ENCODE measurements around the gene TMEM238. TPM values are rescaled to one million over a fixed set of nuclear protein-coding genes. Genes with fewer than 3 reads are reported as not detected.

The TMEM238 gene
- total RNA-seq, 1 donor from 2014 or later: 3.4 TPM

DNA sequence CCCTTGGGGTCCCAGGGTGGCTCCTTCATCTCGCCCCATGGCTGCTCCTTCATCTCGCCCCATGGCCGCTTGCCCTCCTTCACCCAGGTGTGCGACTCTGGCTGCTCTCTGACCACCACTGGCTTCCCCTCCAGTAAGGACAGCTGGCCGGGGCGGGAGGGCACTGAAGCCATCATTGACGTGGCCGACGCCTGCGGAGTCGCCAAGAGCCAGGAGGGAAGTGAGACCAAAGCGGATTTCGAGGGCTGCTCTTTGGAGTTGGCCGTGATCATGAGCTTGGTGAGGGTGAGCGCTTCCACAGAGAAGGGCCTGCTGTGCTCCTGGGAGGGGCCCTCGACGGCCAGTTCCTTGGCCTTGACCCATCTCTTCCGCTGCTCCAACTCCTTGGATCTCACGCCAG is 25.6 kb downstream of the TMEM238 start:
- no peak for DNase-seq (ENCODE audit: low read depth)

DNA sequence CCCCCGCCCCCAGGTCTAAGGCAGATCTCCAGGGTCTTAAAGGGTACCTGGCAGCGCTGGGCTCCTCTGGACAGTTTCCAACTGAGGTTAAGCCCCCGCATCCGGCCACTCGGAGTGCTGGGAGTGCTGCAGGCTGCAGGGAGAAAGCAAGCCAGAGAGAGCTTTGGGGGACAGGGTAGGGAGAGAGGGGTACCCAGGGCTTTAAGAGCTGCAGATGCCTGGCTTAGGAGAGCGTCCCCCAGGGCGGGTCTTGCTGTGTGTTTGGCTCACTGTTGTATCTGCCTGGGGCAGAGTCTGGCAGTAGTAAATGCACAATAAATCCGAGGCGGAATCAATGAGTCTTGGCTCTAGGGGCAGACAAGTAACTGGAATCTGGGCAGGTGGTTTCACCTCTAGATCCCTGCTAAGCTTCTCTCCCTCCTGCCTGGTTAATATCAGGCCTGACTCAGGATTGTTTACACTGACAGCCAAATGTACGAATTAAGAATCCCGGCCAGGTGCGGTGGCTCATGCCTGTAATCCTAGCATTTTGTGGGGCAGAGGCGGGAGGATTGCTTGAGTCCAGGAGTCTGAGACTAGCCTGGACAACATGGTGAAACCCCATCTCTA is 28.8 kb downstream of the TMEM238 start:
- DNase-seq (ENCODE audit: low read depth): no peak

DNA sequence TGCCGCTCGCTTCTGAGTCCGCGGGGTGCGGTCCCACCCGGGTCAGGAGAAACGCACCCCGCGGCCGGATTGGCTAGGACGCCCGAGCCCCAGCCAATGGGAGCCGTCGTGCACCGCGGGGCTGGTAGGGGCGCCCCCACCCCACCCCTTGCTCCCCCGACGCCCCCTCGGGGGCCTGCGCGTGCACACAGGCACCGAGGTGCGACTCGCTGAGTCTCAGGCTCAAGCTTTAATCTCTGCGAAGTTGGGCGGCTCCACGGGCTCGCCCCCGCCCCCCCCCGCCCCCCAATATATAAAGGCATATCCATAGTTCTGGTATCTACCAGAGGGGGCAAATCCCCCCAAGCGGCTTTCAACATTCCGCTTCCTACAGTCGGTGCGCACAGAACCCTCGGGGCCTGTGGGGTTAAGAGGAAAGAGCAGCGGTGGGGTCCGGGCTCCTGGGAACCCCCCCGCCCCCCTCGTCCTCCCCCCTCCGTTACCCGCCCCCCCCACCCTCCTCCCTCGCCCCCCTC is 29.3 kb downstream of the TMEM238 start, which contains the start of gene COX6B2:
Gene COX6B2, minus strand, starts transcription at position 22 of the 515 bp plus-strand sequence. CDS start 198 bp downstream, outside the sequence.
- DNase-seq (ENCODE audit: low read depth): no peak

DNA sequence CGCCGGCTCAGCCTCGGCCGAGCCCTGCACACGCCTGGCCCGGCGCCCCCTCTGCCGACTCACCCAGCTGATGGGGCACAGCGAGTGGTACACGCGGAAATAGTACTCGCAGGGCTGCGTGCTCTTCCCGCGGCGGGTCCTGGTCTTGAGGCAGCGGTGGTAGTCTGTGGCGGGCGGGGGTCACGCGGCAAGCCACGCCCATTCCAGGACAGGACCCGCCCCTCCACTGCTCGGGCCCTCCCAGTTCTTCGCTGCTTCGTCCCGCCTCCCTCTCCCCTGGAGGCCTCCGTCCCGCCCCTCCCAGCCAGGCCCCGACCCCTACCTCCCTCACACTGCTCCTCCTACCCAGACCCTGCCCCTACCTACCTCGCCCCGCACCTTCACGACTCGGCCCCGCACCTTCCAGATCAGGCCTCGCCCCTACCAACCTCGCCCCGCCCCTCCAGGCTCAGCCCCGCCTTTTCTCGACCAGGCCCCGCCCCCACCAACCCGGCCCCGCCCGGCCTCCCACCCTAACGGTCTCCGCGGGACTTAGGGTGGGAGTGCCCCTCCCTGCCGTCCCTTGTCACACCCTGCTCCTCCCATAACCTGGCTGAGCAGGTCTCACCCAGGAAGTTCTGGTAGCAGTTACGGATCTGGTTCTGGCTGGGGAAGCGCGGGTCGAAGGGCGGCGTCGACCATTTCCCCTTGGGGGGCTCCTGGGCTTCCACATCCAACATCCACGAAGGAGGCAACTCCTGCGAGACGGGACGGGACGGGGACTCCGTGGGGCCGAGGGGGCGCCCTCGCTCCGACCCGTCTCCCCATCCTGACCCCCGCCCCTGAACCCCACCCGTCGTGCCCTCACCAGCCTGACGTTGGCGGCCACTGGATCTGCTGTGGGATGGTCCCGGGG is 30.0 kb downstream of the TMEM238 start:
- DNase-seq (ENCODE audit: low read depth): no peak

DNA sequence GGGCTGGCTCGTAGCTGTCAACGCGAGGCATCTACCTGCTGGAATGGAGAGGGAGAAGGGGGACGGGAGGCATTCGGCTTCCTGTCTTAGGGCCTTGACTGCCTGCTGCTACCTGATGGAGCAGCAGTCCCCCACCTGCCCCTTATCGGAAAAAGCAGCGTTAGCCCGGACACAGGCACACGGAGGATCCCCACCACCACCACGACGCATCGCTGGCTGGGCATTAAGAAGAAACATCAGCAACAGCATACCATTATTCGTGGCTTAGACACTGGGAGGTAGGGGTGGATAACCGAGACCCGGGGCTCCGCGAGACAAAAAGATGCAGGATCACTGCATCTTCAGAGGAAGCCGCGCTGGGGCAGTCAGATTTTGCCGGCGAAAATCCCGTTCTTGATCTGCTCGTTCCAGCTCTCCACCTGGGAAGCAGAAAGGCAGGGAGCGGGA is 30.7 kb downstream of the TMEM238 start:
- no peak for DNase-seq (ENCODE audit: low read depth)

DNA sequence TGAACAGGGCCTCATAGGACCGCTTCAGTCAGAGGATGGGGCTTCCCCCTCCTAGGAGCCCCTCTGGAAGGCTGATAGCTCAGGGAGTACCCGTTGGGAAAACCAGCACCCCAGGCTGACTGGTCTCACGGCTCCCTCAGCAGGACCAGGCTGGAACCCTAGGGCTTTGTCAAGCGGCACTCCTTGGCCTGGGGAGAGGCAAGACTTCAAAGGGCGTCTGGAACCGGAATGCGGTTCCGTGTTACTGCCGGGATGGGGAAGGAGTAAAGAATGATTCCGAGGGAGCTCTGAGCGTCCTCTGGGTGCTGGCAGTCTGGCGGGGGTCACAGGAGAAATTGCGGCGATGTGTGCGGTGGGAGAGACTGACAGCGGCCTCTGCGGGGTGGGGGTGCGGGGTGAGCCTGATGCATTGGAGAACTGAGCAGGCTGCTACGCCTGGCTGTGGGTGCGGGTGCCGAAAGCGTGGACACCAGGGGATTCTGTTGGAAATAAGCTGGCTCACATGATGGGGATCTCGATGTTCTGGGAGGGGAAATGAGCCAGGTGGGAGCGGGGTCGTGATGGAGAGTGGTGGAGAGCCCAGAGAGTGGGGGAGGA is 31.4 kb downstream of the TMEM238 start:
- DNase-seq (ENCODE audit: low read depth): no peak

DNA sequence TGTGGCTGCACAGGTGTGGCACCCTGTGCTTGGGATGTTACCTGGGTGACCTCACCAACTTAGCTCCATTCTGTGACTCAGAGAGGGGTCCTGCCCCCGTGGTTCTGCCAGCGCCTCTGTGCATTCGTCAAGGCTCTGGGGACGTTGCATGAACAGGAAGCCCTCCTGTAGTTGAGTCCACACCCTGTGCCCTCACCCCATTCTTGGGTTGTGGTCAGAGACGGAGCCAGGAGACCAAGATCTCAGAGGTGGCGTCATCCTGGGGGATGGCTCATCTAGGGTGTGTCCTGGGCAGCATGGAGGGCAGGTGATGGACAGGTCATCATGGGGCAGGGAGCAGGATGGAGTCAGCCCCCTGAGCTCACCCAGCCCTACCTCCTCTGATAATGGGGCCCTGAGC is 32.1 kb downstream of the TMEM238 start:
- no peak for DNase-seq (ENCODE audit: low read depth)

DNA sequence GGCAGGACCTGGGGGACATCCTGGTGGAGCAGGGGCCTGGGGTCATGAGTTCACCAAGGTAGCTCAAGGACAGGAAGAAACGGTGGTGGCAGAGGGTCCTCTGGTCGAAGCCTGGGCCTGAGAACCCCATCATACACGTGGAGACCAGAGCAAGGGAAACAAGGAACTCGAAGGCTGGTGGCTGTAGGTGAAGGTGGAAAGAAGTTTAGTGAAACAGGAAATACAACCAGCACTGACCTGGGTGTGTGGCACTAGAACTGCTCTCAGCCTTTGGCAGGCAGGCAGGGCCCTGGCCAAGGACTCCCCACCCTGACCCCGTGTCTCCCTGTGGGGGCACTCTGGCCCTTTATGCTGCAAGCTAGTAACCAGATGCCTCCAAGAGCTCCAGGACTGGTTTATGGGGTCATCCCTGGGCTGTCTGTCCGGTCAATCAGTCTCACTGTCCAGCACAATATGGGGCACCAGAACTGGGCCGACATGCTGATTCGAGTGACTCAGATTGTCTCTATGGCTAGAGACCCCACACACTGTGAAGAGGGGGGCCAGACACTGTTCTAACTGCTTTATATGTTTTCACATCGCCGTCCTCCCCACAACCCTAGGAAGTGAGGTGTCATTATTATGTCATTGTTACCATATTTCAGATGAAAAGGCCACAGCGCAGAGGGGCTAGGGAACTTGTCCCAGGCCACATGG is 33.3 kb downstream of the TMEM238 start:
- no peak for DNase-seq (ENCODE audit: low read depth)

DNA sequence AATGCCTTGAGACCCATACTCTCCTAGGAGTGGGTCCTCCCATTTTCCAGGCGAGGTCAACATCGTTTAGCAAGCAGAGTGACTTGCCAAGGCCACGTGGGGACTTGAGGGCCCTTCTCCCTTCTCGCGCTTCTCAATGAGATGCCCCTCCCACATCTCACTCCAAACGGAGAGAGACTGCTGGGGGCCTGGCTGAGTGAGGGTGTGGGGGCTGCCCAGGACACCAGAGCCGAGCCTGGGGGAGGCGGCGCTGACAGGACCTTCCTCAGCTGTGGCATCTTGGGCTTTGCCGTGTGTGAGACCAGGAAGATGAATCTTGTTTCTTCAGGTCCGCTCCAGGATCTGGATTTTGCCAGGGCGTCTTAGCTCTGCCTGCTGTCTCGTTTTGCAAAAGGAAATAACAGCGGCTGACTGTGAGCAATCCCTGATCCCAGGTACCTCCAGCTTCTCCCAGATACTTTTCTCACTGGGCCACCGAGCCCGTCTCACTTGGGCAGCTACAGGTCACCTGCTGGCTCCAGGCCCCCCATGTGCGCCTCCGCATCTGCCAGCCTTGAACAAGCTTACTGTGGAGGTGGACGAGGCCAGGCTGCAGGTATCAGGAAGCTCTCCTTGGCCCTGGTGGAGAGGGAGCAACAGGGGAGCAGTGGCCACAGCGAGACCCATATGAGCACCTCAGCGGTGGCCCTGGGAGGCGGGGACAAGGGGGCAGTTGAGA is 35.6 kb downstream of the TMEM238 start:
- no peak for DNase-seq (ENCODE audit: low read depth)

DNA sequence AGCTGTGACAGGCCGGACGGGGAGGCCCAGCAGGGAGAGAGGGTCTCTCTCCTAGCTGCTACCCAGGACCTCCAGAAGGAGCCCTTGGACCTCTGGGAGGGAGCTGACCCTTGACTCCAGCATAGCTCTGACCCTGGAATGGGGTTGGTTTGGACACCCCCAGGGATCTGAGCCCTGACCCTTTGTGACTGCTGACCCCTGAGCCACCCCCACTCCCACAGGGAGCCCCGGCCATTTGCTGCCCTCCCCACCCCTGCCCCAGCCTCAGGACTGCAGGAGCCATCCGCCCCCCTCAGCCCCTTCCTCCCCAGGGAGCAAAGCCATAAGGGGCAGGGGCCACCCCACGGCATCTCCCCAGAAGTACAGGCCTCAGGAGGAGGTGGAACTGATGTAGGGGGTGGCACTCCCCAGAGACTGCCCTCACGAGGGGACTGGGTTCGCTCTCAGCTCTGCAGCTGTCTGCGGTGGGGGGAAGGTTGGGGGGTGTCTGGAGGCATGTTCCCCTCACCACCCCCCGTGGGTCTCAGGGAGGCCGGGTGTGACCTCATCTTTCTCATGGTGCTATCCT is 36.6 kb downstream of the TMEM238 start:
- no peak for DNase-seq (ENCODE audit: low read depth)

DNA sequence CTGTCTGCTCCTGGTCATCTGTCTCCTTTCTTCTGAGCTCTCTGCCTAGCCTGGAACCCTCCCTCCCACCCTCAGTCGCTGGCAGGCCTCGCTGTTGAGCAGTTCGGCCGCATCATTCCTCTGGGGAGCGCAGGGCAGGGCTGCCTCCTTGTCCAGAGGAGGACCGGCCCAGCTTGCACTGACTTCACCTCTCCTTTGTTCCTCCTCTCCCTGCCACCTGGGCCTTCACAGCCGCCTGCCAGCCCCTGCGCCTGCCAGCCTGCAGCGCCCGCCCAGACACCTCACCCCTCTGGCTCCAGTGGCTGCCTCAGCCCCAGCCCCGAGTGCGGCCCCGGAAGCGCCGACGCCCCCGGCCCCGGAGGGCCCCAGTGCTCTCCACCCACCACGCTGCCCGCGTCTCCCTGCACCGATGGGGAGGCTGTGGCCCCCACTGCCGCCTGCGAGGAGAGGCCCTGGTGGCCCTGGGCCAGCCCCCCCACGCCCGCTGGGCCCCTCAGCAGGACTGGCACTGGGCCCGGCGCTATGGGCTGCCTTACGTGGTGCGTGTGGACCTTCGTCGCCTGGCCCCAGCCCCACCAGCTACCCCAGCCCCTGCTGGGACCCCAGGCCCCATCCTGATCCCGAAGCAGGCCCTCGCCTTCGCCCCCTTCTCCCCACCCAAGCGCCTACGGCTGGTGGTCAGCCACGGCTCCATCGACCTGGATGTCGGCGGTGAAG is 37.2 kb downstream of the TMEM238 start:
- no peak for DNase-seq (ENCODE audit: low read depth)

DNA sequence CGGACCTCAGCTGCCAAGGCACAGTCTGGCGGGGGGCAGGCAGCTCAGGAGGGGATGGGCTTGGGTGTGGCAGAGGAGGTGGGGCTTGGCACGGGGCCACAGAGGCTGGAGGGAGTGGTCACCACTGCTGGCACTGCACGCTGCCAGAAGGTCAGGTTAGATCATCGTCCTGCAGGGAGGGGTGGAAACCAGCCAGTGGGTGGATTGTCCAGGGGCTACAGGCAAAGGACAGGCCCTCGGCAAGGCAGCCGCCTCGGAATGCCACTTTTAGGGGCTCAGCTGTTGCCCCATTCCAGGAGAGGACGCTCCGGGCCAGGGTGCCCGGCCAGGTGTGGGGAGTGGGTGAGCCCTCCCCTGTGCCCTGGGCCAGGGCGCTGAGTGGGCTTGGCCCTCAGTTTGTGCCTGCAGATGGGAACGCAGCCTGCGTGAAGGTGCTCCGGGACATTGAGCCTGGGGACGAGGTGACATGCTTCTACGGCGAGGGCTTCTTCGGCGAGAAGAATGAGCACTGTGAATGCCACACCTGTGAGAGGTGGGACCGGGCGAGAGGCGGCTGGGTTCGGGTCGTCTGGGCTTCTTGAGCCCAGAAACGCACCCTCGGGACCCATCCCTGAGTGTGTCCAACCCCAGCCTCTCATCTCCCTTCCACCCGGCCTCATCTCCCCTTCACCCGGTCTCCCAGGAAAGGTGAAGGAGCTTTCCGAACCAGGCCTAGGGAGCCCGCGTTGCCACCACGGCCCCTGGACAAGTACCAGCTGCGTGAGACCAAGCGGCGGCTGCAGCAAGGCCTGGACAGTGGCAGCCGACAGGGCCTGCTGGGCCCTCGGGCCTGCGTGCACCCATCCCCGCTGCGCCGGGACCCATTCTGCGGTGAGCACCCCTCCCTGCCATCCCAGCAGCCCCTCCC is 38.0 kb downstream of the TMEM238 start:
- DNase-seq (ENCODE audit: low read depth): no peak

DNA sequence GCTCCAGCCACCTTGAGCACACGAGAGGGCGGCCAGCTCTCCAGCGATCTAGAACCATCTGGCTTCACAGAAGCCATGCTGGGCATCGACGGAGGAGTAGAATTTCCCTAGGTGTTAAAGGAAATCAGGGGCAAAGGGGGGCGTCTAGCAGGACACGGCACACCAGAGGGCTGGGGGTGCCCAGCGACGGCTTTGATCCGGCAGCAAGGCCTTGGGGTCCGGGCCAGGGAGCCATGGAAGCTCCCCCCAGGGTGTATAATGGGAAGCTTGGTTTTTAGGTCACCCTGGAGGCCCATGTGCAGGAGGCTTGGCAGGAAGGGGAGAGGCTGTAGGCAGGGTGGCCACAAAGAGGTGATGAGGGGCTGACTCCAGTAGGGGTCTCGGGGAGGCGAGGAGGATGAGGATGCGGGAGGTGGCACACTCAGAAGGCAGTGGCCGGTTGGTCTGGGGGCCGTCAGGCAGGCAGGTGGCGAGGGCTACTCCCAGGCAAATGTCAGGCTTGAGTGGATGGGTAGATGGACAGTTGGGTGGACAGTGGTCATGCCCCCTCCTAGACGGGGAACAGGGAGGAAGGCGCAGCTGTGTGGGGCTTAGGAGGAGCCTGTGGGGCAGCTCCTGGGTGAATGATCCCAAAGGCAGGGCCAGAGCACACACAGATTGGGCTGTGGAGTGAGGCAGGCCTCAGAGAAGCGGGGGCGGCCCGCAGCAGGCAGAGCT is 38.8 kb downstream of the TMEM238 start:
- DNase-seq (ENCODE audit: low read depth): no peak

DNA sequence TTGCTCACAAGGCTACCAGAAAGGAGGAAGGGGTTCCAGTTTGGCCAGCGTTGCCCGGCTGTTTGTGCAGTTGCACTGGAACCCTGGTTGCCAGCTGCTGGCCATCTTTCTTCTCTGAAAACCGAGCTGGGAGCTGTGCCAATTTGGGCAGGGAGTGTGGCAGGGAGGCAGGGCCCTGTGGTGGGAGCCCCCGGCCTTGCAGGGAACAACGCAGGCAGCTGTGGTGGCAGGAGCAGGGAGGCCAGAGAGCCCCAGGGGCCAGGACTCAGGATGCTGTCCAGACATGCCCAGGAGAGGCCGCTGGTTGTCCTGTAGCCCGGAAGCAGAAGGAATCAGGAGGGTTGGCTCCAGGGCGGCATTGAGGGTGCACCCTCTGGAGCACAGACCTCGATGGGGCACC is 39.6 kb downstream of the TMEM238 start:
- DNase-seq (ENCODE audit: low read depth): no peak

DNA sequence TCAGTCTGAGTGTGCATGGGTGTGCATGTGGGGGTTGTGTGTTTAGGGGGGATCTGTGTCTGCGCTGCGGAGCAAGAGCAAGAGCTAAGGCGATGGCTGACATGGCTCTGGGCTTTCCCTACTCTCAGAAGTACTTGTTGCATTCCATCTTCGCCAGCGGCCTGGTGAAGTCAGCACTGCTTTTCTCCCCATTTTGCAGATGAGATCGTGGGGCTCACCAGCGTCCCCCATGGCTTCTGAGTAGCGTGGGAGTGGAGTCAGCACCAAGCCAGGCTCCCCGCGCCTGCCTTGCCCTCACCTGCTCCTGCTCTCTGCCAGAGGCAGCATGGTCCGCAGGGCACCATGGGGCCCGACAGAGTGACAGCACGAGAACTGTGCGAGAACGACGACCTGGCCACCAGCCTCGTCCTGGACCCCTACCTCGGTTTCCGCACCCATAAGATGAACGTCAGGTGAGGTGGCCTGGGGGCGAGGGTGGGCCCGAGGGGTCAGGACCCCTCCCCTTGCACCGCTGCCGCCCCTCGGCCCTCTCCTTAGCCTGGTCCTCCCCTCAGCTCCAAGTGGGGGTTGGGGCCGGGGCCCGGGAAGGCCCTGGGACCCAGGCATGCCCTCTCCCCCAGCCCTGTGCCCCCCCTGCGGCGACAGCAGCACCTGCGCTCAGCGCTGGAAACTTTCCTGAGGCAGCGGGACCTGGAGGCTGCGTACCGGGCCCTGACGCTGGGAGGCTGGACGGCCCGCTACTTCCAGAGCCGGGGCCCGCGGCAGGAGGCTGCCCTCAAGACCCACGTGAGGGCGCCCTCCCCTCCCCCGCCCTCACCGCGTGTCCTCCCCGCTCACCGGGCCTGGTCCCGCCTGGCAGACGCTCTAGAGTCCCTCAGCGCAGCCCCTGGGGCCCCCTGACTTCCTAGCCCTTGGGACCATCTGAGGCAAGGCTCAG is 42.2 kb downstream of the TMEM238 start:
- DNase-seq (ENCODE audit: low read depth): no peak

DNA sequence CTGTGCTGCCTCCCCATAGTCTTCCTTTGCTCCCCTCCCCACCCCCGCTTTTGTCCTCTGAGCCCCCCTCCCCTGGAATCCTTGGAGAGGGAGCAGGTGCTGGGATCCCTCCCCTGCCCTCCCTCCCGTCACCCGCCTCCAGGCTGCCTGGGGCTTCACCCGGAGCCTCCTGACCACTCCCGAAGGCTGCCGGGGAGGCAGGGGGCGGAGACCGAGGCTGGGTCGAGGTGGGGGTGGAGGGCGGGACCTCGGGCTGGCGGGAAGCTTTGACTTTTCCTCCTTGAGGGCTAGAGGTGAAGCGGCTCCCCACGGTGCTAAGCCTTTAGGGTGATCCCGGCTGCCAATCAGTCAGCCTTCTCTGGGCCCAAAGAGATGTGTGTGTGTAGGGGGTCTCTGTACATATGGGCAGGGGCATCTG is 42.9 kb downstream of the TMEM238 start:
- DNase-seq (ENCODE audit: low read depth): peak; percentile 37

DNA sequence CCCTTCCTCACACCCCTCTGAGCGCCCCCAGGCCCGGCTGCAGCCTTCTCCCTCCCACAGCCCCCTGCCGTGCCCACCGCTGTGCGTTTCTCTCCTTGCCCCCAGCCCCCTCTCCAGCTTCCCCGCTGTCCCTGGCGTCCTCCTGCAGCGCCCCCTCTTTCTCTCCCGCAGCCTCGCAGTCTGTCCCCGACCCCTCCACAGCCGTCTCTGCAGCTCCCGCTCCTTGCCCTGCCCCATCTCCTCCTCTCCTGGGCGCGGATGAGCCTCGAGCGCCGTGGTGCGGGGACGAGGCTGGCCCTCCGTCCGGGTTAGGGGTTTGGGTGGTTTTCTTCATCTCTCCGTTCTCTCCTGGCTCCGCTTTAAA is 43.3 kb downstream of the TMEM238 start:
- no peak for DNase-seq (ENCODE audit: low read depth)

Data from renal cortical epithelial cell (primary cell).